B cell (primary cell): ENCODE measurements around the gene RGS3. TPM values are rescaled to one million over a fixed set of nuclear protein-coding genes. Genes with fewer than 3 reads are reported as not detected.

Source experiments
- ATAC-seq: fragments of 200-7000 bp; cut with Tn5 transposase; one replicate; pipeline ENCODE4 v1.10.0; 2021; ENCODE audit warnings: low read depth, mild to moderate bottlenecking, moderate number of reproducible peaks, moderate library complexity
- CTCF ChIA-PET: fragments of 350-600 bp; sonication (Branson Sonifier 250); formaldehyde crosslinking; loops from one replicate; lab custom pipeline; 2021; ENCODE audit warnings: antibody characterized with exemption, inconsistent platforms; lab: Charles Lee
- POLR2A ChIA-PET: fragments of 350-600 bp; sonication (Branson Sonifier 250); formaldehyde crosslinking; loops from one replicate; lab custom pipeline; 2021; ENCODE audit warnings: antibody characterized with exemption; lab: Charles Lee
- DNase-seq: peaks from one replicate; pipeline ENCODE4 v3.0.0; 2013
- H2AFZ ChIP-seq: 2 replicates; pipeline ENCODE4 v1.6.1; 2012; ENCODE audit warnings: mild to moderate bottlenecking, low read depth, low read length; ENCODE audit not compliant: insufficient read depth, poor library complexity, severe bottlenecking
- H3K27ac ChIP-seq, 2 donors: 1 replicate in 1 of 2; 2 replicates in 1 of 2; pipeline ENCODE4 v1.5.1; 2012 to 2013; ENCODE audit warnings: low read length in 2 of 2, mild to moderate bottlenecking in 2 of 2, moderate library complexity in 1 of 2
- H3K27me3 ChIP-seq, 4 experiments: fragments of 200-600 bp in 1 of 4; sonication (generic) in 1 of 4; replicated peaks in 1 of 4; 1 replicate in 2 of 4; 2 replicates in 2 of 4; pipeline versions ENCODE4 v1.6.1 to v1.7.0; 2013 to 2016; ENCODE audit warnings: low read length in 3 of 4, mild to moderate bottlenecking in 2 of 4, mixed read lengths in 1 of 4, moderate library complexity in 1 of 4; ENCODE audit not compliant: insufficient read depth in 4 of 4, control insufficient read depth in 3 of 4; ENCODE audit errors: control extremely low read depth in 1 of 4
- H3K36me3 ChIP-seq, 2 experiments: replicated peaks in 1 of 2; 1 replicate in 1 of 2; 2 replicates in 1 of 2; pipeline versions ENCODE4 v1.6.1 to v1.7.1; 2013; ENCODE audit warnings: low read length in 1 of 2; ENCODE audit not compliant: insufficient read depth in 2 of 2, control insufficient read depth in 1 of 2; ENCODE audit errors: control extremely low read depth in 1 of 2, extremely low read depth in 1 of 2
- H3K4me1 ChIP-seq, 2 donors: fragments of 200-600 bp in 1 of 2; sonication (generic) in 1 of 2; 1 replicate in 1 of 2; 2 replicates in 1 of 2; pipeline versions ENCODE4 v1.5.1 to v1.6.1; 2013 to 2017; ENCODE audit warnings: low read length in 2 of 2; ENCODE audit not compliant: control insufficient read depth in 2 of 2, insufficient read depth in 2 of 2
- H3K4me2 ChIP-seq: replicated peaks from 2 replicates; pipeline ENCODE3; 2012; ENCODE audit warnings: mild to moderate bottlenecking, low read depth, low read length; ENCODE audit not compliant: poor library complexity, severe bottlenecking
- H3K4me3 ChIP-seq, 5 experiments: fragments of 200-600 bp in 1 of 5; sonication (generic) in 1 of 5; 1 replicate in 3 of 5; 2 replicates in 2 of 5; pipeline versions ENCODE4 v1.5.1 to v1.7.0; 2011 to 2016; ENCODE audit warnings: low read length in 4 of 5, mild to moderate bottlenecking in 4 of 5, low read depth in 2 of 5, control low read depth in 1 of 5, moderate library complexity in 1 of 5; ENCODE audit not compliant: insufficient read depth in 1 of 5; ENCODE audit errors: control extremely low read depth in 1 of 5, extremely low read depth in 1 of 5
- H3K79me2 ChIP-seq: fragments of 200-600 bp; sonication (generic); one replicate; pipeline ENCODE4 v1.6.0; 2016; ENCODE audit warnings: low read length; ENCODE audit not compliant: control insufficient read depth, insufficient read depth
- H3K9ac ChIP-seq: fragments of 200-600 bp; sonication (generic); 2 replicates; pipeline ENCODE4 v1.6.1; 2017; ENCODE audit warnings: mild to moderate bottlenecking, low read length, moderate library complexity
- H3K9me3 ChIP-seq, 3 donors: one replicate each; pipeline versions ENCODE4 v1.6.1 to v1.7.1; 2013; ENCODE audit warnings: low read length in 2 of 3; ENCODE audit not compliant: control insufficient read depth in 2 of 3, insufficient read depth in 1 of 3; ENCODE audit errors: control extremely low read depth in 1 of 3
- H4K20me1 ChIP-seq: 2 replicates; pipeline ENCODE4 v1.6.0; 2012; ENCODE audit warnings: mild to moderate bottlenecking, low read length; ENCODE audit not compliant: insufficient read depth, control insufficient read depth, poor library complexity, severe bottlenecking
- H3K27ac Mint-ChIP-seq: one replicate; pipeline ENCODE4 v1.8.0; 2021; ENCODE audit warnings: mixed read lengths
- H3K27me3 Mint-ChIP-seq: one replicate; pipeline ENCODE4 v1.8.0; 2021; ENCODE audit warnings: mixed read lengths
- H3K4me1 Mint-ChIP-seq: one replicate; pipeline ENCODE4 v1.8.0; 2021; ENCODE audit warnings: mixed read lengths
- H3K4me3 Mint-ChIP-seq: one replicate; pipeline ENCODE4 v1.8.0; 2021; ENCODE audit warnings: mixed read lengths
- H3K9me3 Mint-ChIP-seq: one replicate; pipeline ENCODE4 v1.8.0; 2022; ENCODE audit warnings: mixed read lengths; ENCODE audit not compliant: insufficient read depth
- EZH2 ChIP-seq: IDR thresholded peaks from 2 replicates; pipeline ENCODE4 v1.6.1; 2012; ENCODE audit warnings: borderline replicate concordance, low read depth, mild to moderate bottlenecking, moderate library complexity, low read length; ENCODE audit not compliant: insufficient read depth, poor library complexity, severe bottlenecking
- WGBS: methylation state at CpG from one replicate; pipeline ENCODE4 v1.1.5; 2013; ENCODE audit warnings: missing lambda C conversion rate; ENCODE audit not compliant: insufficient coverage; 5-methylcytosine and 5-hydroxymethylcytosine counted together
- intact Hi-C: fragments of 100-400 bp; cut with micrococcal nuclease; formaldehyde crosslinking; loops from one replicate; pipeline ENCODE4 v1.10.0; 2022
- polyA plus RNA-seq: library from polyadenylated mRNA; depleted of rRNA; stranded (reverse); fragments of >200 nt; gene quantifications from 2 replicates; pipeline ENCODE4 v1.2.3, GENCODE V29; 2012
- total RNA-seq, 2 donors: library from RNA; stranded (reverse); fragments of 120-200 nt in 1 of 2; gene quantifications; 1 replicate in 1 of 2; 2 replicates in 1 of 2; pipeline versions ENCODE4 v1.2.3 to v1.2.4, GENCODE V29; 2013 to 2022
- TF ChIP-seq, protein P1 (sequence below): fragments of 200-600 bp; IDR thresholded peaks from one replicate; pipeline ENCODE4 v1.8.0; 2022; ENCODE audit warnings: antibody characterized with exemption, mild to moderate bottlenecking

RGS3 gene
- total and polyA plus RNA-seq, 2 donors (not counting 1 experiment from before 2014, with no cell fraction given) = 12.0 to 15.6 TPM

DNA sequence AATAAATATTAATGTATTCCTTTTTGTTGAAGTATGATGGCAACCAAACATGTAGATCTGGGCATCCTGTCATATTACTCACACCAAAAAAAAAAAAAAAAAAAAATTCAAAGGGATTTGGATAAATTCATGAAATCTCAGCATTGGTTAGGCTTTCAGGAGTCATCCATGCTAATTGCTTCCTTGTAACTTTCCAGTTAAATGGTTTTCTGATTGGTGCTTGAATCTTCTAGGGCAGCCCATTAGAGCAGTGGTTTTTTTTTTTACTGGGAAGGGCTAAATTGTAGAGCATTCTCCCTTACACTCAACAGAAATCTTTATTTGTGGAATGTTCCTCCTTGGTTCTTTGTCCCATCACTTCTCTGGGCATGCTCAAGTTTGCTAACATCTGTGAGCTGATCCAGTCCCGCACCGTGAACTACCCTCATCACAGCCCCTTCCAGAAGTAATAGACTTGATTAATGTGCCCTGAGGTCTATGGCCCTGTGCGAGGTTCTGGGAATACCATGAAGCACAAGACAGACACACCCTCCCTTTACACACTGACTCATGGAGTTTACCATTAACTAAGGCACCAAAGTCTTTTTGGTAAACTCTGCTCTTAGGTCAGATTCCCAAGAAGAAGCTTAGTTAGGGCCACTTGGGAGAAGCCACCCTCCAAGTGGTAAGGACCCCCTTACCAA lies 56.0 kb downstream of the RGS3 start:
- TF ChIP-seq, protein P1, sequence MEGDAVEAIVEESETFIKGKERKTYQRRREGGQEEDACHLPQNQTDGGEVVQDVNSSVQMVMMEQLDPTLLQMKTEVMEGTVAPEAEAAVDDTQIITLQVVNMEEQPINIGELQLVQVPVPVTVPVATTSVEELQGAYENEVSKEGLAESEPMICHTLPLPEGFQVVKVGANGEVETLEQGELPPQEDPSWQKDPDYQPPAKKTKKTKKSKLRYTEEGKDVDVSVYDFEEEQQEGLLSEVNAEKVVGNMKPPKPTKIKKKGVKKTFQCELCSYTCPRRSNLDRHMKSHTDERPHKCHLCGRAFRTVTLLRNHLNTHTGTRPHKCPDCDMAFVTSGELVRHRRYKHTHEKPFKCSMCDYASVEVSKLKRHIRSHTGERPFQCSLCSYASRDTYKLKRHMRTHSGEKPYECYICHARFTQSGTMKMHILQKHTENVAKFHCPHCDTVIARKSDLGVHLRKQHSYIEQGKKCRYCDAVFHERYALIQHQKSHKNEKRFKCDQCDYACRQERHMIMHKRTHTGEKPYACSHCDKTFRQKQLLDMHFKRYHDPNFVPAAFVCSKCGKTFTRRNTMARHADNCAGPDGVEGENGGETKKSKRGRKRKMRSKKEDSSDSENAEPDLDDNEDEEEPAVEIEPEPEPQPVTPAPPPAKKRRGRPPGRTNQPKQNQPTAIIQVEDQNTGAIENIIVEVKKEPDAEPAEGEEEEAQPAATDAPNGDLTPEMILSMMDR = no peak
- no peak for TF ChIP-seq EZH2
- ChIA-PET CTCF (interaction anchor here (1.8 kb wide), 1 partner anchor 62 kb away, joined by 4 read pairs; no protein-coding TSS in a partner anchor), POLR2A (no interaction called here)
- Mint-ChIP-seq H3K4me1 (peaks cover 50% of the 10 kb centered on the region), H3K9me3 (no peaks in the 10 kb centered on the region), H3K27me3 (no peaks in the 10 kb centered on the region), H3K4me3 (no peak overlapping the region), H3K27ac (no peak overlapping the region)
- H3K79me2 ChIP-seq = no peaks in the 10 kb centered on the region
- H3K4me2 ChIP-seq = no peak overlapping the region
- DNase-seq (no peak), ATAC-seq (no peak)
- H3K36me3 ChIP-seq = no peaks in the 10 kb centered on the region
- H3K4me3 ChIP-seq = no peak overlapping the region
- intact Hi-C loops = no loop called here
- no peaks in the 10 kb centered on the region for H3K27me3 ChIP-seq
- no peak overlapping the region for H3K9ac ChIP-seq
- H3K9me3 ChIP-seq = no peaks in the 10 kb centered on the region
- H3K4me1 ChIP-seq = peaks cover 38 to 47% of the 10 kb centered on the region in 2 donors
- WGBS = 100% methylated on average over 3 of the region's 3 CpGs
- no peak overlapping the region for H3K27ac ChIP-seq
- no peak overlapping the region for H2AFZ ChIP-seq
- no peaks in the 10 kb centered on the region for H4K20me1 ChIP-seq

DNA sequence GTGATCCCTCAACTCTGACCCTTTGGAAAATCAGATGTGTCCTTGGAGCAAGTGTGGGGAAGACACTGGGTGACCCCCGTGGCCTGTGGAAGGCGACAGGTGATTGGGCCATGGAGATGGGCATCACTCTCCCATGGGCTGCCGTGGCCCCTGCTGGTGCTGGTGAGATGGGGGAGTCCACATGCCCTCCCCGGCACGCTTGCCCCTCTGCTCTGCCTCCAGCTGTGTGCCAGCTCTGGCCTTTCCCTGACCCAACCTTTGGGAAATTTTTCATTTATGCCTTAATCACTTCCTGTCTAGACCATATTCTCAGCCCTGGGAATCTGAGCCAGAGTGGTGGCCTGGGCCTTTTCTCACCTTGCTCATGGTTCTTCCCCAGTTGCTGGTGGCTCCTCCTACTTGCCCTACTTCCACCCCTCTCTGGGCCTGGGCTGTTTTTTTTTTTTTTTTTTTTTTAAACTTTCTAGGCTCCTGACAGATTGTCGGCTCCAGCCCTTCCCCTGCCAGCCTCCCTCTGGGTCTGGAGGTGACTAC lies 56.6 kb downstream of the RGS3 start:
- Histone ChIP-seq H3K4me2 (no peak overlapping the region), H3K27ac (no peak overlapping the region), H3K4me3 (no peak overlapping the region), H4K20me1 (no peaks in the 10 kb centered on the region), H3K27me3 (no peaks in the 10 kb centered on the region), H3K36me3 (no peaks in the 10 kb centered on the region), H2AFZ (no peak overlapping the region), H3K9me3 (no peaks in the 10 kb centered on the region), H3K79me2 (no peaks in the 10 kb centered on the region), H3K9ac (no peak overlapping the region), H3K4me1 (peaks cover 38 to 47% of the 10 kb centered on the region in 2 donors)
- Mint-ChIP-seq H3K27ac (no peak overlapping the region), H3K27me3 (no peaks in the 10 kb centered on the region), H3K9me3 (no peaks in the 10 kb centered on the region), H3K4me1 (peaks cover 54% of the 10 kb centered on the region), H3K4me3 (no peak overlapping the region)
- intact Hi-C loops = no loop called here
- CTCF ChIA-PET = interaction anchor here (0.7 to 1.8 kb wide), 4 partner anchors 59 to 147 kb away, joined by 3 to 4 read pairs (median 4); no protein-coding TSS in a partner anchor
- no peak for ATAC-seq
- 100% methylated on average over 5 of the region's 6 CpGs for WGBS
- POLR2A ChIA-PET = no interaction called here
- no peak for DNase-seq
- TF ChIP-seq, protein P1 = no peak
- TF ChIP-seq EZH2 = no peak
